ENCODE results near the gene HEXA.

GRCh38 chr15:72344602-72345001 lies 31.2 kb downstream of the HEXA start:
- TF ChIP-seq HSF4 (CRISPR knock-in tag; IDR thresholded peaks at IDR 0.05; ENCODE audit: borderline replicate concordance) (no peak), ZFP1 (CRISPR knock-in tag; IDR thresholded peaks at IDR 0.05) (no peak), PCBP1 (IDR thresholded peaks at IDR 0.05; ENCODE audit: low read depth, low read length, poor library complexity, severe bottlenecking) (no peak), ZBTB17 (CRISPR knock-in tag; IDR thresholded peaks at IDR 0.05) (no peak), TCF15 (CRISPR knock-in tag; IDR thresholded peaks at IDR 0.05) (no peak), MAZ (CRISPR knock-in tag; conservative IDR thresholded peaks at IDR 0.05 in 1 of 2, IDR thresholded peaks at IDR 0.05 in 1 of 2) (no peak), RCOR1 (IDR thresholded peaks at IDR 0.05; ENCODE audit: borderline replicate concordance in 1 of 2, low read depth in 2 of 2, low read length in 2 of 2) (no peak), ESRRB (CRISPR knock-in tag; IDR thresholded peaks at IDR 0.05; ENCODE audit: borderline replicate concordance) (no peak), EZH2 (IDR thresholded peaks at IDR 0.05; ENCODE audit: borderline replicate concordance, low read depth, low read length) (no peak), TEAD4 (IDR thresholded peaks at IDR 0.05; ENCODE audit: low read length) (no peak), TEAD4 (CRISPR knock-in tag; IDR thresholded peaks at IDR 0.05; ENCODE audit: borderline replicate concordance) (no peak), ZNF395 (CRISPR knock-in tag; IDR thresholded peaks at IDR 0.05) (no peak)
- TF ChIP-seq, protein P1, sequence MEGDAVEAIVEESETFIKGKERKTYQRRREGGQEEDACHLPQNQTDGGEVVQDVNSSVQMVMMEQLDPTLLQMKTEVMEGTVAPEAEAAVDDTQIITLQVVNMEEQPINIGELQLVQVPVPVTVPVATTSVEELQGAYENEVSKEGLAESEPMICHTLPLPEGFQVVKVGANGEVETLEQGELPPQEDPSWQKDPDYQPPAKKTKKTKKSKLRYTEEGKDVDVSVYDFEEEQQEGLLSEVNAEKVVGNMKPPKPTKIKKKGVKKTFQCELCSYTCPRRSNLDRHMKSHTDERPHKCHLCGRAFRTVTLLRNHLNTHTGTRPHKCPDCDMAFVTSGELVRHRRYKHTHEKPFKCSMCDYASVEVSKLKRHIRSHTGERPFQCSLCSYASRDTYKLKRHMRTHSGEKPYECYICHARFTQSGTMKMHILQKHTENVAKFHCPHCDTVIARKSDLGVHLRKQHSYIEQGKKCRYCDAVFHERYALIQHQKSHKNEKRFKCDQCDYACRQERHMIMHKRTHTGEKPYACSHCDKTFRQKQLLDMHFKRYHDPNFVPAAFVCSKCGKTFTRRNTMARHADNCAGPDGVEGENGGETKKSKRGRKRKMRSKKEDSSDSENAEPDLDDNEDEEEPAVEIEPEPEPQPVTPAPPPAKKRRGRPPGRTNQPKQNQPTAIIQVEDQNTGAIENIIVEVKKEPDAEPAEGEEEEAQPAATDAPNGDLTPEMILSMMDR (IDR thresholded peaks at IDR 0.05 in 2 of 3, conservative IDR thresholded peaks at IDR 0.05 in 1 of 3; ENCODE audit: insufficient read depth in 2 of 3, low read depth in 1 of 3, low read length in 3 of 3) = no peak
- TF ChIP-seq, protein P2, sequence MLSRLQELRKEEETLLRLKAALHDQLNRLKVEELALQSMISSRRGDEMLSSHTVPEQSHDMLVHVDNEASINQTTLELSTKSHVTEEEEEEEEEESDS (CRISPR knock-in tag; IDR thresholded peaks at IDR 0.05) = no peak
